GM12801 (cell line): ENCODE measurements around the gene RIT2.

Experiments used
- CTCF ChIP-seq: IDR thresholded peaks from one replicate; pipeline ENCODE4 v1.5.1; 2011; ENCODE audit warnings: control low read depth; ENCODE audit not compliant: insufficient read length; ENCODE audit errors: extremely low read depth

The RIT2 gene

GRCh38 chr18:43067570-43067969, 47.9 kb downstream of the RIT2 start:
- TF ChIP-seq CTCF: no peak

GRCh38 chr18:43061816-43062215, 53.7 kb downstream of the RIT2 start:
- TF ChIP-seq CTCF: no peak

GRCh38 chr18:43061318-43061717, 54.2 kb downstream of the RIT2 start:
- no peak for TF ChIP-seq CTCF

- TF ChIP-seq CTCF: no peak
Measured at GRCh38 chr18:43060020-43060419, 55.5 kb downstream of the RIT2 start.

- no peak for TF ChIP-seq CTCF
Measured at GRCh38 chr18:43054815-43055519, 60.5 kb downstream of the RIT2 start.

- no peak for TF ChIP-seq CTCF
Measured at GRCh38 chr18:43049021-43049420, 66.5 kb downstream of the RIT2 start.

GRCh38 chr18:43046322-43046721, 69.2 kb downstream of the RIT2 start:
- TF ChIP-seq CTCF: no peak
